ENCODE data around the gene DPY19L2.
"Not testable (repeated sequence)": the region's sequence is repeated elsewhere in the genome, so short reads cannot be mapped to it uniquely, and the experiment has no call there.

The DPY19L2 gene

DNA sequence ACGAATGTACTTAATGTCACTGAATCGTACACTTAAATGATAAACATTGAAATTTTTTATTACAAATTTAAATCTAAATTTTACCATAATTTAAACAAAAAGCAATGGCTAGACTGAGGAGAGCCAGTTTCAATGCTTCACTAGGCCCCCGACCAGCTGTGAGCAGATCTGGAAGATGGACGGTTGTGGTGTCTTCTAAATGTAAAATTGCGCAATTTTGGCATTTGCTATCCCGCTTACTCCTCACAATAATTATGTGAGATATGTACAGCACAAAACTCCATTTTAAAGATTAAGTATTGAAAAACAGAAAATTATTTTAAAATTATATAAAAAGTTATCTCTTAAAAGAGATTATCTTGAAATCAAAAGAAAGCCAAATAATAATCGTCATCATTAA, 5.3 kb downstream of the DPY19L2 start:
- in situ Hi-C loops (cut with MboI; ENCODE audit: low sequenced_read_pairs): not testable (repeated sequence)

DNA sequence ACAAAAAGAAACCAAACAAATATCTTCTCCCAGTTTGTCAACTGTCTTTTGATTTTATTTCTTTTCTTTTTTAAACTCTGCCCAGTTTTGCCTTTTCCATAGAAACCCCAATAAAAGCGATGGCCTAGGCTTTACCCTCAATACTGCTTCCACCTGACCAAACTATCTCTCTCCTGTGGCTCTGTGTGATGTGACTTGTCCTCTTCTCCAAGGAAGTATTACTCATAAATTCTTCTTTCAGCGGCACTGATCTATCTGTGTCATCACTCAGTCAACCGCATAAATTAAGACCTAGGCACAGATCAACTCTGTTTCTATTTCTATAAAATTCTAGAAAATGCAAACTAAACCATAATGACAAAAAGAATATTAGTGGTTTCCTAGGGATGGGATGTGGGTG, 9.8 kb downstream of the DPY19L2 start:
- in situ Hi-C loops (cut with MboI; ENCODE audit: low sequenced_read_pairs): not testable (repeated sequence)

DNA sequence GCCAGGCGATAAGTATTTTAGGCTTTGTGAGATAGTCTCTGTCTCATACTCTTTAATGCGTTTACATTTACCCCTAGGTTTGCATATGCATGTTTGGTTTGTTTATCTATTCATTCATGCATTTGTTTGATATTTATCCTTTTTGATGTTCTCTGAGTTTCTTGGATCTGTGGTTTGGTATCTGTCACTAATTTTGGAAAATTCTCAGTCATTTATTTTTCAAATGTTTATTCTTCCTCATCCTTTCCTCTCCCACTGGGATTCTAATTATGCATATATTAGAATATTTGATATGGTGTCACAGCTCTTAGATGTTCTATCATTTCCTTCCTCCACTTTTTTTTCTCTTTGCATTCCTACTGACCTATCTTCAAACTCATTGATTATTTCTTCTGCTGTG, 11.9 kb downstream of the DPY19L2 start:
- in situ Hi-C loops (cut with MboI; ENCODE audit: low sequenced_read_pairs): not testable (repeated sequence)

DNA sequence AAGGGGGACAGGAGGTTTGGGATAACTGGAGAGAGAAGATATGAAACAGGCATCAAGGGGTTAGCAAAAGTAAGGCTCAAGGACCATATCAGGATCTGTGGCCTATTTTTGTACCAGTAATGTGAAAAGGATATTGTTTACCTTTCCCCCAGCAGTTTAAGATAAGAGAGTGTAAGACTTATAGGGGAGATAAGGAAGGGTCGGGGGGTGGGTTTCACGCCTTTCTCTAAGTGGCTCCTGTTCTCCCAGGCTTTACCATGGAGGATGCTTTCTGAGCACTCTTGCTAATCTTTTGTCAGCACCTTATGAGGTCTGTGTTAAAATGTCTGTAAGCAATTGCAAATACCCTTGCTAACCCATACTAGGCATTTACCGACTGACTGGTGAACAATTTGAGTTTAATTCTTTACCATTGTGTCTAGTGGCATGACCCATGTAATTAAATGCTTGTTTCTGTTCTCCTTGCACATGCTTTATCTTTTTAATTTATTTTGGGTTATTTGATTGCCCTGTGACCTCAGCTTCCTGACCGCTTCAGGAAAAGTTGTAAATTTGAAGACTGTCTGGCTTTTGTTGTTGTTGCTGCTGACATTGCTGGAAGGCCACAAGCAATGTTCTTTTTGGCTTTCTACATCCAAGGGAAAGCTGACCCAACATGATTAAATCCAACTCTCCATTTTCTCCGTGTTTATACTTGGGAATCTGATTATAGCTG, 12.6 kb downstream of the DPY19L2 start:
- in situ Hi-C loops (cut with MboI; ENCODE audit: low sequenced_read_pairs): not testable (repeated sequence)

DNA sequence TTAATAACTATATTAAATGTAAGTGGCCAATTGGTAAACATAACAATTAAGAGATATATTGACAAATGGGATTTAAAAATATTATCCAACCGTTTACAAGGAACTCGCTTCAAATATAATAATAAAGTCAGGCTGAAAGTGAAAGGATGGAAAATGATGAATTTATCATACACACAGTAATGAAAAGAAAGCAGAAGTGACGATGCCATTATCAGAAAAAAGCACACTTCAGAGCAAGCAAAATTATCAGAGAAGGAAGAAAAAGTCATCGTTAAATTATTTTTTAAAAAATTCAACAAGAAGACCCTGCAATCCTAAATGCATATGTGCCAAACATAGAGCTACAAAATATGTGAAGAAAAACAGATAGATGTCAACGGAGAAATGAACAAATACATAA, 13.8 kb downstream of the DPY19L2 start:
- in situ Hi-C loops (cut with MboI; ENCODE audit: low sequenced_read_pairs): not testable (repeated sequence)

DNA sequence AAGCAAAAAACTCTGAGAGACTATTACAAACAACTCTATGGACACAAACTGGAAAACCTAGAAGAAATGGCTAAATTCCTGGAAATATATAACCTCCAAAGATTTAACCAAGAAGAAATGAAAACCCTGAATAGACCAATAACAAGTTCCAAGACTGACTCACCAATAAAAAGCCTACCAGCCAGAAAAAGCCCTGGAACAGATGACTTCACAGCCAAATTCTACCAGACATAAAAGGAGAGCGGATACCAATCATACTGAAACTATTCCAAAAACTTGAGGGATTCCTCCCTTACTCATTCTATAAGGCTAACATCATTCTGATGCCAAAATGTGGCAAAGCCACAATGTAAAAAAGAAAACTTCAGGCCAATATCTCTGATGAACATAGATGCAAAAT, 18.8 kb downstream of the DPY19L2 start:
- in situ Hi-C loops (cut with MboI; ENCODE audit: low sequenced_read_pairs): not testable (repeated sequence)

DNA sequence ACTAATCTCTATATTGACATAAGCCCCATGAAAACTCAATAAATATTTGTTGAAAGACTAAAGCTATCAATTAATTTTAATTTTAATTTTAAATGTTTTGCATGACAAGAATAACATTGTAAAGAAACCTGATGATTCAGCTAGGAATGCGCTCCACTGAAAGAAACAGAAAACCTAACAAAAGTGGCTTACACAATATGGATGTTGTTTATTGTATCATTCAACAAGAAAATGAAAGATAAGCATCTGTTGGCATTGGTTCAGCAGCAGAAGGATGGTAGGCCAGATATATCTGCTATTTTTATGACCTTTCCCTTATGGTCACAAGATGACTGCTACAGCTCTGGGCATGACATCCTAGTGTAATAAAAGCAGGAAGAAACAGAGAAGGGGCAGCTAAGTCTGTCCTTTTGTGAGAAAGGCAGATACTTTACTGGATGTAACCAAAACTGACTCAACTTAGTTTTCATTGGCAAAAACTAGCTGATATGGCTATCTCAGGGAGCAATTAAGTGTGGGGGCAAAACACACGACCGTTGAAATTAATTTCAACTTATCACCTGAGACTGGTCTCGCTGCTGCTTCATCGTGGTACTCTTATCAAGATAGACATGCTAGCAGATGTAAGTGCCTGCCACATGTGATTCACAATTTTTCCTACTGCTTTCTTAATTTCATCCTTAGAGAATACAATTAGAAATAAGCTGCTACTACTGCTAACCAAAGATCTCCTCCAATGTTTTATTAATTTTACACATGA, 24.7 kb downstream of the DPY19L2 start:
- in situ Hi-C loops (cut with MboI; ENCODE audit: low sequenced_read_pairs): not testable (repeated sequence)

DNA sequence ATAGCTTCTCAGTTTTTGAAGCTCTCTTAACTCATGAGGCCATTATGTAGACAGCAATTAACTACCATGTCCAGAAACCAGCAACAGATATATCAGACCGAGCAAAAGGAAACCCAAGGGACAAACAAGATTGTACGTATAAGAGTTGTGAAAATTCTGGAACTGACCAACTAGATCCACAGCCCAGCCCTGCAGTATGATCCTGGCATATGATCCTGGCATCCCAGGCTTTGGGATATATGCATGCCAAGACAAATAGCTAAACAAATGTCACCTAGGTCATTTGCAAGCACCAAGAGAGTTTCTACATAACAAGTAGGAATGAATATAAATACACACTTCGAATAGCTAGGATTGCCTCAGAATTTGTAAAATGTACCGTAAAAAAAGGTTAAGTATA, 44.0 kb downstream of the DPY19L2 start:
- in situ Hi-C loops (cut with MboI; ENCODE audit: low sequenced_read_pairs): not testable (repeated sequence)

DNA sequence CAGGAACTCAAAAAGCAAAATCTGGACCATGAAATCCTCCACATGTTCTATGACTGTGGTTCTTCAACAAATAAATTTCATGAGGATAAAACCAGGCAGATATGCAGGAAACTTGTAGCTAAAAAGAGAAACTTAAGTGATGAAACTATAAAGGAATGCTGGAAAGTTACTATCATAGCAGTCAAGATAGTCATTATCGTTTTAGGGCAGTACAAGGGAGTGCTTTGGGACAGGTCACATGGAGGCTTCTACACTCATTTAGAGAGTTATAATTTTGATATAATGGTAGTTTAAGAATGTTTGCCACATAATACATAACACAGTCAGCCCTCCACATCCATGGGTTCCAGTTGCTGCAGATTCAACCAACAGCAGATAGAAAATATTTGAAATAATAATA, 52.7 kb downstream of the DPY19L2 start:
- in situ Hi-C loops (cut with MboI; ENCODE audit: low sequenced_read_pairs): not testable (repeated sequence)

DNA sequence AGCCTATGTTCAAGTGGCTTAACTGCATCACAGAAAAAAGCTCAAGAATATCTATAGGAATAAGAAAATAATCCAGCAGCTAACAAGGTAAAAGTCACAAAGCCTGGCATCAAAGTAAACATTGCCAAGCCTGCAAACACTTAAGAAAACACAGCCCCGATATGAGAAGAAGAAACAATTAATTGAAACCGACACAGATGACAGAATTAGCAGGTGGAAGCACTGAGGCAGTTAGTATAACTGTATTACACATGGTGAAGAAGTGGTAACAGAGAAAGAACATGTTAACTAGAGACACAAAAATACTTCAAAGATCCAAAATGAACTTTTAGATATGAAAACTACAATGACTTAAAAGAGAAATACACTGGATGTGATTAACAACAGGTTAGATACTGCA, 57.0 kb downstream of the DPY19L2 start:
- in situ Hi-C loops (cut with MboI; ENCODE audit: low sequenced_read_pairs): not testable (repeated sequence)

DNA sequence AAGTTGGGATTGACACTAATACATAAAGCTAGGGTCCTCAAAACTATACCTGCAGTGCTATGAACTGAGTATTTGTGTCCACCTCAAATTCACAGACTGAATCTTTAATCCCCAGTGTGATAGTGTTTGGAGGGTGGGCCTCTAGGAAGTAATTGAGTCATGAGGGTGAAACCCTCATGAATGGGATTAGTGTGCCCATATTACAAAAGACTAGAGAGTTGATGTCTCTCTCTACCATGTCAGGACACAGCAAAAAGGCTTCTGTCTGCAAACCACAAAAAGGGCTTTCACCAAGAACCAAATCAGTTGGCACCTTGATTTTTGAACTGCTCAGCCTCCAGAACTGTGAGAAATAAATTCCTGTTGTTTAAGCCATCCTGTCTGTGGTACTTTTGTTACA, 59.0 kb downstream of the DPY19L2 start:
- in situ Hi-C loops (cut with MboI; ENCODE audit: low sequenced_read_pairs): not testable (repeated sequence)

DNA sequence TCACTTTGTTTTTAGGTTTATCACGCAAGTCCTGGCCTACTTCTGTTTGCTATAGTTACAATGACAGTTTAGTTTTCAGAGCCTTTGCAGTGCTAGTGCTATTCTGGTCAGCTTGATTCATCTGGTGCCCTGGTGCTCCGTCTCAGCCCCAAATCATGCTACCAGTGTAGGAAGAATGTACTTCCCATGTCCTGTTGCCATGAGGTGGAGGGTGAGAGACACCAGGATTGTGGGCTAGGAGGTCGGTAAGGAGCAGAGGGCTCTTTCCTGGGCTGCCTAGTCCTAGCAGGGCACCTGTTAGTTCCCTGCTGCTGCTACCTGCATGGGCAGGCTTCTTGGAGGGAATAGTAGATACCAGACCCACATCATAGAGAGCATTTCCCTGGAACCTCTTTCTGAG, 63.3 kb downstream of the DPY19L2 start:
- in situ Hi-C loops (cut with MboI; ENCODE audit: low sequenced_read_pairs): not testable (repeated sequence)

DNA sequence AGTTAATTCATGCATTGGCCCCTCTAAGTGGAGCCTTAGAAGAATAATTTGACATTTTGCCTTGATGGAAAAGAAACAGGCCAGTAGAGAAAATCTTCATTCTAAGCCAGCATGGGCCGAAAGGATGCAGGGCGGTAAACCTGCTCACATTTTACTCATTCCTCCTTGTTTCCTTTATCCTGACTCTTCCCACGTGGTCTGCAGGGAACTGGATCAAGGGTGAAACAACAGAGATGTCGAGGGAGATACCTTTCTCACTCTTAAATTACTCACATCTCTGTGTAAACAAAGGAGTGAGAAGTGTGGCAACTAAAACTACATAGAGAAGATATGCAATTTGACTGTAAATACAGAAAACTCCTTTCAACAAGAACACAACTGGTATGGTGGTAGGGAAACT, 73.5 kb downstream of the DPY19L2 start:
- in situ Hi-C loops (cut with MboI; ENCODE audit: low sequenced_read_pairs): not testable (repeated sequence)

DNA sequence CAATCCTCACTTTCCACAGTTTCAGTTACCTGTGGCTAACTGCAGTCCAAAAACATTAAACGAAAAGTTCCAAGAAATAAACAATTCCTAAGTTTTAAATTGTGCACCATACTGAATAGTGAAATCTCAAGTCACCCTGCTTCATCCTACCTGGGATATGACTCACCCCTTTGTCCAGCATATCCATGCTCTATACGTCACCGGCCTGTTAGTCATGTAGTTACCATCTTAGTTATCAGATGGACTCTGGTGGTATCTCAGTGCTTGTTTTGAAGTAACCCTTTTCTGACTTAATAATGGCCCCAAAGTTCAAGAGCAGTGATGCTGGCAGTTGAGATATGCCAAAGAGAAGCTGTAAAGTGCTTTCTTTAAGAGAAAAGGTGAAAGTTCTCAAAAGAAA, 83.9 kb downstream of the DPY19L2 start:
- in situ Hi-C loops (cut with MboI; ENCODE audit: low sequenced_read_pairs): not testable (repeated sequence)

DNA sequence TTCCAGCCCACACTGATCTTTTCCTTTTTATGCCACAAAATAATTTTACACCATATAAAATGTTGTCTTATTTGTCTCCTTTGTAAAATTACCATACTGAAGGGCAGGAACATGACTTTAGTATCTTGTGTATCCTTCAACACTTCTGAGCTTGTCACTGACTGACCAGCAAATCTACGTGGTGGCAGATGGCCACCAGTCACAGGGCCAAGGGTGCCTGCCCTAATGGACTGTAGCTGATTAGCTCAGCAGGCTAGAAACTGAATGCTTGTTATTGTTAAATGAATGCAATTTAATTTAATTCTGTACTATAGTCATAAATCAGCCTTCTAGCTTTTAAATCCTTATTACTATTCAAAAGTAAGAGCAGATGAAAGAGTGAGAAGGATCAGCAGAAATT, 85.0 kb downstream of the DPY19L2 start:
- in situ Hi-C loops (cut with MboI; ENCODE audit: low sequenced_read_pairs): not testable (repeated sequence)

DNA sequence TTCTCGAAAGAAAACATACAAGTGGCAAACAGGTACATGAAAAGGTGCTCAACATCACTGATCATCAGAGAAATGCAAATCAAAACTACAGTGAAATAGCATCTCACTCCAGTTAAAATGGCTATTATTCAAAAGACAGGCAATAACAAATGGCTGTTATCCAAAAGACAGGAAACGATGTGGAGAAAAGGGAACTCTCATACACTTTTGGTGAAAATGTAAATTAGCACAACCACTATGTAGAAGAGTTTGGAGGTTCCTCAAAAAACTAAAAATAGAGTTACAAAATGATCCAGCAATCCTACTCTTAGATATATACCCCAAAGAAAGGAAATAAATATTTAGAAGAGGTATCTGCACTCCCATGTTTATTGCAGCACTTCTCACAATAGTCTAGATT, 90.7 kb downstream of the DPY19L2 start:
- in situ Hi-C loops (cut with MboI; ENCODE audit: low sequenced_read_pairs): not testable (repeated sequence)

DNA sequence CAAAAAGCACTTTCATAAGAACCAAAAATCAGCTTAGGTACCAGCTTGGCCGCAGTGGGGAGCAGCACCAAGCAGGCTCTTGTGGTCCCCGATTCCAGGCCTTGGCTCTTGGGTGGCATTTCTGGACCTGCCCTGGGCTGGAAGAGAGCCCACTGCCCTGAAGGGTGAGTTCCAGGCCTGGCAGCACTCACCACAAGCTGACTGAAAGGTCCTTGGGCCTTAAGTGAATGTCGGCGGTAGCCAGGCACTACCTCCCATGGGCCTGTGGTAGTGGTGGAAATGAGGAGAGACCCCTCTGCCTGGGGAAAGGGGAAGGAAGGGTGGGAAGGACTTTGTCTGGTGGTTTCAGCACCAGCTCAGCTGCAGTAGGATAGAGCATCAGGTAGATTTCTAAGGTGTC, 96.3 kb downstream of the DPY19L2 start:
- in situ Hi-C loops (cut with MboI; ENCODE audit: low sequenced_read_pairs): not testable (repeated sequence)

DNA sequence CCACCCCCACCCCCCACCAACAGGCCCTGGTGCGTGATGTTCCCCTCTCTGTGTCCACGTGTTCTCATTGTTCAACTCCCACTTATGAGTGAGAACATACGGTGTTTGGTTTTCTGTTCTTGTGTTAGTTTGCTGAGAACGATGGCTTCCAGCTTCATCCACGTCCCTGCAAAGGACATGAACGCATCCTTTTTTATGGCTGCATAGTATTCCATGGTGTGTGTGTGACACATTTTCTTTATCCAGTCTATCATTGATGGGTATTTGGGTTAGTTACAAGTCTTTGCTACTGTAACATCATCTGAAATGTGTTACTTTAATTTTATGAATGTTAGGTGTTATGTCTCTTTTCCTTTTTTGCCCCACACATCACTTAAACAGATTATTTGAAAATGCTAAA, 109.8 kb downstream of the DPY19L2 start:
- in situ Hi-C loops (cut with MboI; ENCODE audit: low sequenced_read_pairs): not testable (repeated sequence)

DNA sequence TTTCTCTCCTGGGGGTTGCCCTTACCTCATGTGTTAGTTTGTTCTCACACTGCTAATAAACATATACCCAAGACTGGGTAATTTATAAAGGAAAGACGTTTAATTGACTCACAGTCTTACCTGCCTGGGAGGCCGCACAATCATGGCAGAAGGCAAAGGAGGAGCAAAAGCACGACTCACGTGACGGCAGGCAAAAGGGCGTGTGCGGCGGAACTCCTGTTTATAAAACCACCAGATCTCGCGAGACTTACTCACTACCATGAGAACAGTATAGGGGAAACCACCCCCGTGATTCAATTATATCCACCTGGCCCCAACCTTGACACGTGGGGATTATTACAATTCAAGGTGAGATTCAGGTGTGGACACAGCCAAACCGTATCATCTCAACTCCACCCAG, 116.9 kb downstream of the DPY19L2 start:
- in situ Hi-C loops (cut with MboI; ENCODE audit: low sequenced_read_pairs): not testable (repeated sequence)

DNA sequence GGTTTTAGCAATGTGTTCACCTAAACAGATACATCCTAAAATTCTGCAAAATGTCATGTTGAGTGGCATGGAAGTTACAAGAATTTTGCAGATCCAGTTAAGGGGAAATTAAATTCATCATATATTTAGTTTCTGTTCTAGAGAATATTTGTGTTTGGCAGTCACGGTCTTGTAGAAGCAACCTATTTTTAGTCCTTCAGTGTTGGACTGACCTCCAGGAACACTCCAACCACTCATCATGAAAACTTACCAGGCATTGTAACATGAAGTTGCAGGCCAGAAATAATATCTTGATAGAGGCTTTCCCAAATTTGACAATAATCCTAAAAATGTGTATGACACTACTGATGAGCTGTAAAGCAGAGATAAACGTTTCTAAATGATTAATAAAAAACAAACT, 119.3 kb downstream of the DPY19L2 start:
- in situ Hi-C loops (cut with MboI; ENCODE audit: low sequenced_read_pairs): not testable (repeated sequence)

DNA sequence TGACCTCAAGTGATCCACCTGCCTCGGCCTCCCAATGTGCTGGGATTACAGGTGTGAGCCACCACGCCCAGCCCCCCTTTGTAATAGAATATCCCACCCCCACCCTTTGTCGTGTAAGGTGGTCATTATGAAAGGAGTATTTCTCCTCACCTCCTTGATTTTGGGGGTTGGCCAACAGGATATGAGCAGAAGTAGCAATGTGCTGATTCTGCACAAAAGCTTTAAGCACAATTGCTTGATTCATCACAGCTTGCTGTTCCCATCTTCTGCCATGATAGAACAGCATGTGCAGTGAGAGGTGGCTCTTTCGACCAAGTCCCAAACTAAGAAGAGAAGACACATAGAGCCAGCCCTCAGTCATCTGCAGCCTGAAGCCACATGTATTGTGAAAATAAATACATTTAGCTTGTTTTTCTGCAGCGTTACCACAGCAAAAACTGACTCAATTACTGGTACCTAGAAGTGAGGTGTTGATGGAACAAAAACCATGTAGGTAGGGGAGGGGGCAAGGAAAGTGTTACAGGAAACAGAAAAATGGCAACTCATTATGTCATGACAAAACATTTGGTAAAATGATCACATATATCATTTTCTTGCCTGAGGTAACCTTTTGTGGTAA, 122.9 kb downstream of the DPY19L2 start:
- in situ Hi-C loops (cut with MboI; ENCODE audit: low sequenced_read_pairs): not testable (repeated sequence)

DNA sequence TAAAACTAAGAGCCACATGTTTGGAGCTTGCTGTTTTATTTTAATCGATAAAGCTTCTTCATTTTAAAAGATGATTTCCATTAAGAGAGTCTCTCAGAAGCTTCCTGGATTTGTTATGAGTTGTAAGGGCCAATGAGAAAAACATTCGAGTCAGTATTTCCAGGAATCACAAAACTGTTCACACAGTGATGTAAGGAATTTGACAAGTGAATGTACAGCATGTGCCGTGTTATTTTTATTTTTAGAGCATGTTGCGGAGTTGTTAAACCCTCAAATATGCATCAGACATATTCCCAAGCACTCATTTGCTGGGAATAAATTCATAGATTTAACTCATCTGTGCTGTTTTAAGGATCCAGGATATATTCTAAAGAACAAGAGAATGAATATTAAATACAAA, 129.6 kb downstream of the DPY19L2 start:
- in situ Hi-C loops (cut with MboI; ENCODE audit: low sequenced_read_pairs): not testable (repeated sequence)
